Mesendoderm (in vitro differentiated cells): ENCODE measurements around the gene EYA2.

Source experiments
- DNase-seq: peaks from one replicate; pipeline ENCODE4 v3.0.0; 2013
- H2AK5ac ChIP-seq: 2 replicates; pipeline ENCODE4 v1.6.1; 2013; ENCODE audit warnings: low read length, inconsistent platforms
- H2BK120ac ChIP-seq: 2 replicates; pipeline ENCODE4 v1.6.1; 2013; ENCODE audit warnings: low read depth, mild to moderate bottlenecking, low read length, moderate library complexity, mixed read lengths
- H2BK15ac ChIP-seq: replicated peaks from 2 replicates; pipeline ENCODE4 v1.6.1; 2013; ENCODE audit warnings: low read depth, mild to moderate bottlenecking, moderate library complexity
- H2BK5ac ChIP-seq: 2 replicates; pipeline ENCODE4 v1.6.1; 2013; ENCODE audit warnings: low read length, inconsistent platforms
- H3K18ac ChIP-seq: 2 replicates; pipeline ENCODE4 v1.6.1; 2013; ENCODE audit warnings: mild to moderate bottlenecking, low read length, mixed read lengths
- H3K23ac ChIP-seq: one replicate; pipeline ENCODE4 v1.6.1; 2013; ENCODE audit warnings: low read length
- H3K27ac ChIP-seq: 2 replicates; pipeline ENCODE4 v1.5.1; 2013; ENCODE audit warnings: low read depth, mild to moderate bottlenecking, inconsistent platforms, low read length, moderate library complexity
- H3K27me3 ChIP-seq: 2 replicates; pipeline ENCODE4 v1.6.1; 2013; ENCODE audit warnings: low read length, control low read depth, mild to moderate bottlenecking, inconsistent platforms; ENCODE audit not compliant: insufficient read depth, poor library complexity
- H3K36me3 ChIP-seq: 2 replicates; pipeline ENCODE4 v1.6.1; 2013; ENCODE audit warnings: low read length, inconsistent platforms; ENCODE audit not compliant: control insufficient read depth, insufficient read depth
- H3K4ac ChIP-seq: one replicate; pipeline ENCODE4 v1.6.1; 2013; ENCODE audit warnings: low read depth, mild to moderate bottlenecking, low read length, moderate library complexity
- H3K4me1 ChIP-seq: 2 replicates; pipeline ENCODE4 v1.6.1; 2013; ENCODE audit warnings: low read depth, low read length, inconsistent platforms; ENCODE audit not compliant: control insufficient read depth
- H3K4me2 ChIP-seq: 2 replicates; pipeline ENCODE4 v1.6.1; 2013; ENCODE audit warnings: low read length
- H3K4me3 ChIP-seq: 2 replicates; pipeline ENCODE4 v1.5.1; 2013; ENCODE audit warnings: mild to moderate bottlenecking, low read length
- H3K56ac ChIP-seq: one replicate; pipeline ENCODE4 v1.6.1; 2013; ENCODE audit warnings: low read length
- H3K79me1 ChIP-seq: 2 replicates; pipeline ENCODE4 v1.6.1; 2013; ENCODE audit warnings: low read length, inconsistent platforms
- H3K79me2 ChIP-seq: 2 replicates; pipeline ENCODE4 v1.6.1; 2013; ENCODE audit warnings: mild to moderate bottlenecking, low read length; ENCODE audit not compliant: control insufficient read depth, insufficient read depth
- H3K9ac ChIP-seq: 2 replicates; pipeline ENCODE4 v1.6.1; 2013; ENCODE audit warnings: low read length, inconsistent platforms
- H4K5ac ChIP-seq: one replicate; pipeline ENCODE4 v1.6.1; 2013; ENCODE audit warnings: low read length
- H4K8ac ChIP-seq: one replicate; pipeline ENCODE4 v1.6.1; 2013; ENCODE audit warnings: low read depth, mild to moderate bottlenecking, control low read depth, low read length, moderate library complexity
- WGBS: extraction: QIAGEN DNeasy Blood & Tissue Kit; methylation state at CpG from one replicate; pipeline ENCODE4 v1.1.7; 2013; ENCODE audit warnings: low lambda C conversion rate, missing lambda C conversion rate; ENCODE audit not compliant: insufficient coverage; ENCODE audit errors: extremely low coverage; 5-methylcytosine and 5-hydroxymethylcytosine counted together

Gene EYA2

GRCh38 chr20:46992640-46993035 is 98.0 kb downstream of the EYA2 start:
- Histone ChIP-seq H2BK120ac (no peak overlapping the region), H3K4me1 (peaks cover 2% of the 10 kb centered on the region), H3K27ac (no peak overlapping the region), H3K4me2 (no peak overlapping the region), H4K8ac (no peak overlapping the region), H2BK5ac (no peak overlapping the region), H3K23ac (no peak overlapping the region), H3K4me3 (no peak overlapping the region), H3K9ac (no peak overlapping the region), H2BK15ac (no peak overlapping the region), H3K79me1 (no peaks in the 10 kb centered on the region), H3K18ac (no peak overlapping the region), H3K27me3 (no peaks in the 10 kb centered on the region), H4K5ac (no peak overlapping the region), H3K4ac (no peak overlapping the region), H3K56ac (no peak overlapping the region), H2AK5ac (no peak overlapping the region), H3K79me2 (no peaks in the 10 kb centered on the region), H3K36me3 (no peaks in the 10 kb centered on the region)
- WGBS, result no CpG with 5 or more reads among the region's 2 CpGs
- peak; percentile 16 for DNase-seq

GRCh38 chr20:46993465-46994095 is 98.9 kb downstream of the EYA2 start:
- Histone ChIP-seq H3K56ac (no peak overlapping the region), H2BK15ac (no peak overlapping the region), H3K4ac (no peak overlapping the region), H3K4me1 (peaks cover 2% of the 10 kb centered on the region), H4K5ac (no peak overlapping the region), H3K9ac (no peak overlapping the region), H3K27ac (no peak overlapping the region), H4K8ac (no peak overlapping the region), H3K4me2 (no peak overlapping the region), H3K79me2 (no peaks in the 10 kb centered on the region), H3K4me3 (no peak overlapping the region), H2BK120ac (no peak overlapping the region), H3K23ac (no peak overlapping the region), H2BK5ac (no peak overlapping the region), H3K79me1 (no peaks in the 10 kb centered on the region), H3K27me3 (no peaks in the 10 kb centered on the region), H3K36me3 (no peaks in the 10 kb centered on the region), H2AK5ac (no peak overlapping the region), H3K18ac (no peak overlapping the region)
- no CpG with 5 or more reads among the region's 4 CpGs for WGBS
- DNase-seq, result peak; percentile 31

DNA sequence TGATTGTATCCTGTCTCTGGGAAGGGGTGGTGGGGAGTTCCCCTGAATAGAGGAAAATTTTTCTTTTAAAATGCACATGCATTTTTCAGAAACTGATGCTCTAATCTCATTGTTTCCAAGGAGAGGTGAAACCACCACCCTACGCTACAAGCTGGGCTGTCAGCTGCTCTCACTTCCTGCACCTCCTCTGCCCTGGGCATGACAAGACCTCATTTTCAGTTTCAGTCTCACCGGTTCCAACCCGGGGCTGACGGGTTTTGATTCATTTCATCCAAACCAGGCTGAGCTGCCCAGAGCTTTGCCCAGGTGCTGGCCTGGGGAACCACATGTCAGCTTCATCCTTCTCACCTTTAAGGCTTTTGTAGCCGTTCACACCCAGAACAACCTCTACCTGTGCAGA is 99.7 kb downstream of the EYA2 start:
- peaks cover 2% of the 10 kb centered on the region for H3K4me1 ChIP-seq
- no peaks in the 10 kb centered on the region for H3K79me2 ChIP-seq

DNA sequence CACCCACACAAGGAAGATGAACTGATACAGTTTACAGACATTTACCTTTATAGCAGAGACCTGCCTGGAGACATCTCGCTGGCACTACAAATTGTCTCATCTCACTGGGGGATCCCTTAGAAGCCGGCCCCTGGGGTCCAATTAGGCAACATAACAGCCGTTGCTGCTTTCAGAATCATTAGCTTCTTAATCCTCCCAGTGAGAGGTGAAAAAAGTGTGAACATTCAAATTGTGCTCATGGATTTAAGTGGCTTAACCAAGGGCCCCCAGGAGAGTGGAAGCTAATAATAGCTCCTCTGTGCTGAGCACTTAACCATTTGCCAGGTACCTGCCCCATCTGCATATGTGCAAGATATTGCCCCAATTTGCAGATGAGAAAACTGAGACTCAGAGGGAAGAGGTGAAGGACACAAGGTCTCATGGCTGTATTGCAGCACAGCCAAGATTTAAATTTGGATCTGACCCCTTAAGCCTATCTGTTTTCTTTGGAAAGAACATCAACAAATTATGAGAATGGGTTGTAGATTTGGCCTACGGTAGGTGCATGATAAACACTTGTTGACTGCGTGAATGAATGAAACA is 101.0 kb downstream of the EYA2 start:
- Histone ChIP-seq H2BK5ac (no peak overlapping the region), H4K8ac (no peak overlapping the region), H3K56ac (no peak overlapping the region), H3K27ac (no peak overlapping the region), H2BK15ac (no peak overlapping the region), H2AK5ac (no peak overlapping the region), H3K79me1 (no peaks in the 10 kb centered on the region), H2BK120ac (no peak overlapping the region), H3K79me2 (no peaks in the 10 kb centered on the region), H3K4ac (no peak overlapping the region), H3K18ac (no peak overlapping the region), H3K23ac (no peak overlapping the region), H4K5ac (no peak overlapping the region), H3K4me1 (peaks cover 2% of the 10 kb centered on the region), H3K4me2 (no peak overlapping the region), H3K9ac (no peak overlapping the region), H3K27me3 (no peaks in the 10 kb centered on the region), H3K4me3 (no peak overlapping the region), H3K36me3 (no peaks in the 10 kb centered on the region)
- DNase-seq, result peak; percentile 90
- no CpG with 5 or more reads among the region's 5 CpGs for WGBS

More for the DNA sequence above, 99.7 kb downstream of the EYA2 start:
- H4K8ac ChIP-seq, result no peak overlapping the region
- H3K56ac ChIP-seq, result no peak overlapping the region
- no peak for DNase-seq
- no CpG with 5 or more reads among the region's 5 CpGs for WGBS
- H4K5ac ChIP-seq, result no peak overlapping the region
- H3K4me2 ChIP-seq, result no peak overlapping the region
- H3K4ac ChIP-seq, result no peak overlapping the region
- no peak overlapping the region for H3K9ac ChIP-seq
- no peak overlapping the region for H2BK15ac ChIP-seq
- no peak overlapping the region for H3K27ac ChIP-seq
- H2BK5ac ChIP-seq, result no peak overlapping the region
- H3K18ac ChIP-seq, result no peak overlapping the region
- H3K79me1 ChIP-seq, result no peaks in the 10 kb centered on the region
- H3K27me3 ChIP-seq, result no peaks in the 10 kb centered on the region
- H2BK120ac ChIP-seq, result no peak overlapping the region
- H3K4me3 ChIP-seq, result no peak overlapping the region
- no peak overlapping the region for H3K23ac ChIP-seq
- no peaks in the 10 kb centered on the region for H3K36me3 ChIP-seq
- H2AK5ac ChIP-seq, result no peak overlapping the region

- Histone ChIP-seq H2BK15ac (no peak overlapping the region), H3K36me3 (no peaks in the 10 kb centered on the region), H4K8ac (no peak overlapping the region), H2BK120ac (no peak overlapping the region), H4K5ac (no peak overlapping the region), H3K4ac (no peak overlapping the region), H3K4me1 (peaks cover 2% of the 10 kb centered on the region), H3K9ac (no peak overlapping the region), H3K79me2 (no peaks in the 10 kb centered on the region), H3K23ac (no peak overlapping the region), H2BK5ac (no peak overlapping the region), H3K56ac (no peak overlapping the region), H2AK5ac (no peak overlapping the region), H3K27ac (no peak overlapping the region), H3K4me3 (no peak overlapping the region), H3K27me3 (no peaks in the 10 kb centered on the region), H3K79me1 (no peaks in the 10 kb centered on the region), H3K18ac (no peak overlapping the region), H3K4me2 (no peak overlapping the region)
- no peak for DNase-seq
- no CpG with 5 or more reads among the region's 2 CpGs for WGBS
These were observed 102.5 kb downstream of the EYA2 start for GRCh38 chr20:46997187-46997586.
